Coronary artery (tissue), 2 donors: ENCODE results near the gene TMEM130.

Source experiments
- DNase-seq: peaks from one replicate; pipeline ENCODE4 v3.0.0-alpha.2; 2017; ENCODE audit warnings: low spot score
- H3K27ac ChIP-seq, 2 donors: fragments of 200-600 bp; sonication (generic); one replicate each; pipeline ENCODE4 v1.5.1; 2016 to 2019
- H3K4me3 ChIP-seq: fragments of 200-600 bp; sonication (generic); 2 replicates; pipeline ENCODE4 v1.5.1; 2016; ENCODE audit warnings: mild to moderate bottlenecking, moderate library complexity
- TF ChIP-seq, protein P1 (sequence below): fragments of 200-600 bp; sonication (generic); IDR thresholded peaks from one replicate; pipeline ENCODE4 v1.5.1; 2019; ENCODE audit warnings: antibody characterized with exemption

TMEM130 gene

DNA sequence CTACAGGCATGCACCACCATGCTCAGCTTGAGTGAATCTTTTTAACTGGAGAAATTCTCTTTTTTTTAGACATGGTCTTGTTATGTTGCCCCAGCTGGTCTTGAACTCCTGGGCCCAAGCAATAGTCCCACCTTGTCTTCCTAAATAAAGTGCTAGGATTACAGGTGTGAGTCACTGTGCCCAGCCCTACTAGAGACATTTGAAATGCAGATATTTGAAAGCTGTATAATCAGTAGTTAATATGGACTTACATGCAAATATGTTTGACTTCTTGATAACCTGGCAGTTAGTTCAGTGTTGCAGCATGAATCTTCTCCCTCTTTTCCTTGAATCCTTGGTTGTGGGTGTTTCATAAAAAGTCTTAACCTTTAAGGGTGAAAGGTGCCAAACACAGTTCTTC, 17.2 kb upstream of the TMEM130 start:
- H3K4me3 ChIP-seq, result no peak overlapping the region
- DNase-seq, result no peak
- TF ChIP-seq, protein P1, sequence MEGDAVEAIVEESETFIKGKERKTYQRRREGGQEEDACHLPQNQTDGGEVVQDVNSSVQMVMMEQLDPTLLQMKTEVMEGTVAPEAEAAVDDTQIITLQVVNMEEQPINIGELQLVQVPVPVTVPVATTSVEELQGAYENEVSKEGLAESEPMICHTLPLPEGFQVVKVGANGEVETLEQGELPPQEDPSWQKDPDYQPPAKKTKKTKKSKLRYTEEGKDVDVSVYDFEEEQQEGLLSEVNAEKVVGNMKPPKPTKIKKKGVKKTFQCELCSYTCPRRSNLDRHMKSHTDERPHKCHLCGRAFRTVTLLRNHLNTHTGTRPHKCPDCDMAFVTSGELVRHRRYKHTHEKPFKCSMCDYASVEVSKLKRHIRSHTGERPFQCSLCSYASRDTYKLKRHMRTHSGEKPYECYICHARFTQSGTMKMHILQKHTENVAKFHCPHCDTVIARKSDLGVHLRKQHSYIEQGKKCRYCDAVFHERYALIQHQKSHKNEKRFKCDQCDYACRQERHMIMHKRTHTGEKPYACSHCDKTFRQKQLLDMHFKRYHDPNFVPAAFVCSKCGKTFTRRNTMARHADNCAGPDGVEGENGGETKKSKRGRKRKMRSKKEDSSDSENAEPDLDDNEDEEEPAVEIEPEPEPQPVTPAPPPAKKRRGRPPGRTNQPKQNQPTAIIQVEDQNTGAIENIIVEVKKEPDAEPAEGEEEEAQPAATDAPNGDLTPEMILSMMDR, result no peak
- H3K27ac ChIP-seq, result no peak overlapping the region

DNA sequence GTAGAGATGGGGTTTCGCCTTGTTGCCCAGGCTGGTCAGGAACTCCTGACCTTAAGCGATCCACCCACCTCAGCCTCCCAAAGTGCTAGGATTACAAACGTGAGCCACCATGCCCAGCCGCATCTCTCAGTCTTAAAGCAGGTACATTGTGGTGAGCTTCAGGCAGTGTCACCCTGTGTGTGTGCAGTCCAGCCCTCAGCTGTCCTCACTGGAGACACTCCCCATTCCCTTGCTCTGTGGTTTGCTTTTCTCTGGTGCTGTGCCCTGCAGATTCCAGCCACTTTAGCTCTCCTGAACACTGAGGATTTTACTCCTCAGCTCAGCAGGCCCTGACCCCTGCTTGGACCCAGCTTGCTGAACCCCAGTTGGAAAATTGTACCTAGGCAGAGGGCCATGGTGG, 14.6 kb upstream of the TMEM130 start:
- peak; percentile 26 for DNase-seq

DNA sequence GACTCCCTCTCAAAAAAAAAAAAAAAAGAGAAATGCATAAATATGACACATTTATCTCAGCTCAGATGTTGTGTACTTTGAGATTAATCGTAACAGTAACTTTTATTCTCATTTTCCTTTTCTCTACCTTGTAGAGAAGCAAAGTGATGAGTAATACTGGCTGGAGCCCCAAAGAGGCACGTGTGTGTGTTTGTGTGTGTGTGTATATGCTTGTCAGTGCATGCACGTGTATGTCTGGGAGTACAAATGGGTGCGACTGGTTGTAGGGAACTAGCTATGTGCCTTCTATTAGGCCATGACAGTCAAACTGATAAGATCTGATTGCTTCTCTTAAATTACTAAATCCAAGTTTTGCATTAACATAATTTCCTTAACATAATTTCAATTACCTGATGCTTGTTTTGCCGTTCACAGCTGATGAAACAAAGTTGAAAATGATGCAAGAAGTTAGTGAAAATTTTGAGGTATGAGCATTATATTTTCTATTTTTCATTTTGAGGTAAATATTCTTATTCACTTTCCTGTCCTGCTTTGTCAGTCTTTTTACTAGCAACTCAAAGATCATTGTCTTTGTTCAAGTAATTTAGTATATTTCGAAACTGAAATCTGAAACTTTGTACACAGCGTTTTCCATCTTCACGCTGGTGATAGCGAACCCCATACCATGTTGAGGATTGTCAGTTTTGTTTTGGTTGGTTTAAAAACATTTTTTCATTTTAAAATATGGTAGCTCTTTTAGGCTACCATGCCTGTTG, 11.9 kb upstream of the TMEM130 start:
- Histone ChIP-seq H3K4me3 (no peak overlapping the region), H3K27ac (no peak overlapping the region)
- DNase-seq, result peak; percentile 12
- TF ChIP-seq, protein P1, result no peak

More for the DNA sequence above, 14.6 kb upstream of the TMEM130 start:
- Histone ChIP-seq H3K4me3 (no peak overlapping the region), H3K27ac (no peak overlapping the region)
- TF ChIP-seq, protein P1, result no peak

DNA sequence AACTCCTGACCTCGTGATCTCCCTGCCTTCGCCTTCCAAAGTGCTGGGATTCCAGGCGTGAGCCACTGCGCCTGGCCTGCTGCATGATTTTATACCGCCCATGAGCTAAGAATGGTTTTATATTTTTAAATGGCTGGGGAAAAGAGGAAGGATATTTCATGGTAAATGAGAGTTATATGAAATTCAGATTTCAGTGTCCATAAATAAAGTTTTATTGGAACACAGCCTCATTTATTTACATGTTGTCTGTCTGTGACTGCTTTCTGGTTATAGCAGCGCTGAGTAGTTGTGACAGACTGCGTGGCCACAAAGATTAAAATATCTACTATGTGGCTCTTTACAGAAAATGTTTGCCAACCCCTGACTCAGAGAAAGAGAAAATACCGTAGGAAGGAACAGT, 10.7 kb upstream of the TMEM130 start:
- Histone ChIP-seq H3K4me3 (no peak overlapping the region), H3K27ac (no peak overlapping the region)
- TF ChIP-seq, protein P1, result no peak
- DNase-seq, result peak; percentile 9

DNA sequence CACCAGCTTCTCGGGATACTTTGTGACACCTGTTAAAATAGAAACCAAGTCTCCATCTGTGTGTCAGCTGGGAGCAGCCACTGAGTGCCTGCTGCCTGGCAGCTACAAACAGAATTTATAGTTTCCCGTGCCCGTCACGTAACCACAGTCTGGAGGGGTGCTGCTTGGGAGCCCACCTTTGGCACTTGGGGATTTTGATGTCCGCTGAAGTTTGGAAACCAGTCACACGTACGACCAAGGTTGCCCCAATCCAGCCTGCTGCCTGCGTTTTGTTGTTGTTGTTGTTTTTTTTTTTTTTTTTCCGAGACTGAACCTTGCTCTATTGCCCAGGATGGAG, 10.1 kb upstream of the TMEM130 start:
- TF ChIP-seq, protein P1, result no peak
- peak; percentile 33 for DNase-seq
- peak overlapping the region in 1 of 2 donors; percentile 92 for H3K27ac ChIP-seq
- H3K4me3 ChIP-seq, result peak overlapping the region; percentile 94

DNA sequence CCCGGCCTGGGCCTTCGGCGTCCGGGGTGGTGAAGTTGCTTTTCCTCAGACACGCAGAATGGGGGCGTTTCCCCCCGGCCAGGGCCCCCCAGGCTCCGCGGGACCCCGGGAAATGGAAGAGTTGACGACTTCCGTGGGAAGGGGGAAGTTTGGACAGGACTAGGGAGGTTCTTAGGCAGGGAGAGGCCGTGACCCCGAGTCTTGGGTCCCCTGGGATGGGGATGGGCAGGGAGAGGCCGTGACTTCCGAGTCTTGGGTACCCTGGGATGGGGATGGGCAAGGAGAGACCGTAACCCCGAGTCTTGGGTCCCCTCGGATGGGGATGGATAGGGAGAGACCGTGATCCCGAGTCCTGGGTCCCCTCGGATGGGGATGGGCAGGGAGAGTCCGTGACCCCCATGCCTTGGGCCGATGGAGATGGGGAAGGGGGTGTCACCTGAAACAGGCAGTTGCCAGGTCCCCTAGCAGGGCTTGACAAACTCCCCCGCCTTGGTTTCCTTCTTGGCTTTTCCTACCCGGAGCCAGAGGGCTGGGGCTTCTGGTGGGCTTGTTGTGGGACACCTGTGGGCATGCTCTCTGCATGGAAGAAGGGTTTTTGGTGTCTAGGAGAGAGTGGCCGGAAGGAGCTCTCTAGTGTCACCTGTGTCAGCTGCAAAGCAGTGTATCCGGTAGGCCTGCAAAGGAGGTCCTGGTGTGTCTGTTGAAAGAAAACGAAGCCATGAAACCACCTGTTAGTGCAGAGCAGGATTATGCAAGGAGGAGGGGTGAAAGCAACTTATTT, 9.6 kb upstream of the TMEM130 start:
- DNase-seq, result peak; percentile 79
- TF ChIP-seq, protein P1, result no peak

More for the DNA sequence above, 9.6 kb upstream of the TMEM130 start:
- H3K27ac ChIP-seq, result peak overlapping the region; percentile 87 to 92
- H3K4me3 ChIP-seq, result peak overlapping the region; percentile 94
